K562 (cell line): ENCODE data around the gene PHACTR2. TPM values are rescaled to one million over a fixed set of nuclear protein-coding genes. Genes with fewer than 3 reads are reported as not detected.

ENCODE experiments used
- ATAC-seq: fragments of 200-7000 bp; cut with Tn5 transposase; 3 replicates; pipeline ENCODE4 v1.9.1; 2020; ENCODE audit warnings: moderate library complexity
- BruUV-seq: library from RNA; stranded (reverse); fragments of 400-500 nt; replicated peaks from 2 replicates; lab custom pipeline; 2021; lab: Mats Ljungman, UMichigan
- CTCF ChIA-PET: fragments of 300-600 bp; formaldehyde crosslinking; extraction: SDS; loops from one replicate; lab custom pipeline; 2021; ENCODE audit warnings: low intra/inter-chr PET ratio; lab: Yijun Ruan, JAX
- POLR2A ChIA-PET: fragments of 300-600, 350-650 bp; sonication (Branson Sonifier 250); formaldehyde crosslinking; extraction: SDS; loops from one replicate; lab custom pipeline; 2021; ENCODE audit warnings: antibody characterized with exemption, inconsistent platforms; lab: Yijun Ruan, JAX
- DNase-seq, 4 experiments: peaks; one replicate each; pipeline versions ENCODE4 v3.0.0 to v3.0.0-alpha.2; 2011 to 2018; ENCODE audit warnings: low spot score in 3 of 4, mixed read lengths in 3 of 4; ENCODE audit errors: extremely low read depth in 1 of 4
- FAIRE-seq: peaks from 2 replicates; lab custom pipeline; 2011; peaks lifted over from hg19 to GRCh38; lab: Jason Lieb, UNC
- H2AFZ ChIP-seq: 2 replicates; pipeline ENCODE4 v1.6.0; 2011; ENCODE audit warnings: low read depth, low read length, control low read depth, inconsistent platforms
- H3K27ac ChIP-seq: fragments of 200-600 bp; 3 replicates; pipeline ENCODE4 v1.8.0; 2011; ENCODE audit warnings: low read depth, mild to moderate bottlenecking, control low read depth, inconsistent platforms, low read length, moderate library complexity, mixed read lengths; ENCODE audit errors: extremely low read depth
- H3K27me3 ChIP-seq, 2 experiments: fragments of 300-600 bp in 1 of 2; 2 replicates in 1 of 2; 3 replicates in 1 of 2; pipeline versions ENCODE4 v1.6.0 to v1.8.0; 2011; ENCODE audit warnings: inconsistent platforms in 2 of 2, low read length in 2 of 2, mild to moderate bottlenecking in 1 of 2, mixed read lengths in 1 of 2, moderate library complexity in 1 of 2; ENCODE audit not compliant: control insufficient read depth in 2 of 2, insufficient read depth in 2 of 2
- H3K36me3 ChIP-seq: fragments of 300-600 bp; 3 replicates; pipeline ENCODE4 v1.8.0; 2011; ENCODE audit warnings: mild to moderate bottlenecking, low read length, inconsistent platforms; ENCODE audit not compliant: control insufficient read depth, insufficient read depth
- H3K4me1 ChIP-seq, 2 experiments: fragments of 200-600 bp in 1 of 2; replicated peaks in 1 of 2; 2 replicates in 1 of 2; 3 replicates in 1 of 2; pipeline versions ENCODE4 v1.5.1 to v1.8.0; 2011; ENCODE audit warnings: inconsistent platforms in 2 of 2, low read length in 2 of 2, mild to moderate bottlenecking in 1 of 2, mixed read lengths in 1 of 2, moderate library complexity in 1 of 2; ENCODE audit not compliant: control insufficient read depth in 2 of 2, insufficient read depth in 2 of 2
- H3K4me2 ChIP-seq: 2 replicates; pipeline ENCODE4 v1.6.1; 2011; ENCODE audit warnings: low read length, control low read depth, inconsistent platforms, mixed read lengths; ENCODE audit not compliant: insufficient read depth
- H3K4me3 ChIP-seq: fragments of 200-600 bp; sonication (generic), shearing (Covaris generic); 2 replicates; pipeline ENCODE4 v1.5.1; 2016; ENCODE audit warnings: control low read depth, inconsistent platforms
- H3K79me2 ChIP-seq: fragments of 200-600 bp; 3 replicates; pipeline ENCODE4 v1.8.0; 2011; ENCODE audit warnings: low read length, inconsistent platforms; ENCODE audit not compliant: control insufficient read depth, insufficient read depth
- H3K9ac ChIP-seq, 2 experiments: 2 replicates each; pipeline versions ENCODE4 v1.6.0 to v1.6.1; 2011; ENCODE audit warnings: low read depth in 2 of 2, low read length in 2 of 2, control low read depth in 1 of 2, inconsistent platforms in 1 of 2, mild to moderate bottlenecking in 1 of 2, mixed read lengths in 1 of 2; ENCODE audit not compliant: insufficient read depth in 1 of 2
- H3K9me1 ChIP-seq: one replicate; pipeline ENCODE4 v1.6.0; 2011; ENCODE audit warnings: inconsistent platforms, mild to moderate bottlenecking, low read length, moderate library complexity; ENCODE audit not compliant: control insufficient read depth, insufficient read depth
- H3K9me3 ChIP-seq: replicated peaks from 2 replicates; pipeline ENCODE4 v1.5.1; 2011; ENCODE audit warnings: low read depth, low read length, inconsistent platforms; ENCODE audit not compliant: control insufficient read depth, insufficient read depth
- H4K20me1 ChIP-seq: replicated peaks from 2 replicates; pipeline ENCODE4 v1.6.1; 2011; ENCODE audit warnings: low read length, inconsistent platforms, mixed read lengths; ENCODE audit not compliant: control insufficient read depth, insufficient read depth
- C11orf30 ChIP-seq: fragments of 450-650 bp; IDR thresholded peaks from 2 replicates; pipeline ENCODE4 v1.6.1; 2016; ENCODE audit warnings: low read depth, mild to moderate bottlenecking
- MTF1 ChIP-seq: fragments of 250-450 bp; sonication (Bioruptor Pico); IDR thresholded peaks from 2 replicates; pipeline ENCODE4 v1.9.0; 2021; ENCODE audit warnings: moderate library complexity, mild to moderate bottlenecking, inconsistent platforms, borderline replicate concordance
- SOX6 ChIP-seq: fragments of 450-650 bp; IDR thresholded peaks from 2 replicates; pipeline ENCODE4 v1.6.1; 2014; ENCODE audit warnings: mild to moderate bottlenecking
- STAT5B ChIP-seq: fragments of 250-450 bp; sonication (Bioruptor Pico); IDR thresholded peaks from 2 replicates; pipeline ENCODE4 v1.8.0; 2021; ENCODE audit warnings: mild to moderate bottlenecking, inconsistent platforms
- ZNF316 ChIP-seq: fragments of 450-650 bp; IDR thresholded peaks from 2 replicates; pipeline ENCODE4 v1.6.1; 2016
- ZNF57 ChIP-seq: fragments of 450-650 bp; formaldehyde crosslinking; IDR thresholded peaks from 2 replicates; pipeline ENCODE4 v1.4.0; 2020; ENCODE audit warnings: mild to moderate bottlenecking, moderate library complexity
- WGBS: fragments of 100-300 bp; shearing (Covaris generic); methylation state at CpG from one replicate; pipeline ENCODE4 v1.1.6; 2016; ENCODE audit warnings: low coverage, mixed read lengths; ENCODE audit not compliant: insufficient coverage; ENCODE audit errors: missing lambda C conversion rate; 5-methylcytosine and 5-hydroxymethylcytosine counted together
- in situ Hi-C: fragments of 300-500 bp; cut with MboI; formaldehyde crosslinking; loops from 4 replicates; pipeline ENCODE4 v1.15.0; 2018; ENCODE audit warnings: inconsistent platforms, mixed read lengths
- intact Hi-C: fragments of 100-400 bp; cut with micrococcal nuclease; formaldehyde crosslinking; loops from 2 replicates; pipeline ENCODE4 v1.14.2; 2022
- polyA plus RNA-seq, 8 experiments: library from polyadenylated mRNA; depleted of rRNA in 4 of 8; stranded (reverse) in 5 of 8; unstranded in 3 of 8; fragments of >200 nt; fragmentation: Nextera tagmentation in 2 of 8; fragmentation: Illumina TruSeq in 1 of 8; extraction: Ambion mirVana in 2 of 8; extraction: Trizol in 1 of 8; gene quantifications; 2 replicates each; pipeline versions ENCODE4 v1.2.1 to v1.2.3, GENCODE V29; 2011 to 2014; ENCODE audit warnings: inconsistent platforms in 1 of 8, missing spikeins in 1 of 8
- total RNA-seq, 7 experiments: library from RNA; depleted of rRNA in 6 of 7; stranded (reverse); fragments of >200 nt in 6 of 7; fragmentation: Illumina TruSeq in 2 of 7; extraction: Trizol in 2 of 7; gene quantifications; 2 replicates each; pipeline versions ENCODE4 v1.2.1 to v1.2.3, GENCODE V29; 2011 to 2021; ENCODE audit warnings: low replicate concordance in 1 of 7
- TF ChIP-seq, protein P1 (sequence below): sonication (generic); formaldehyde crosslinking; IDR thresholded peaks from 2 replicates; pipeline ENCODE4 v1.4.0; 2020; ENCODE audit warnings: mild to moderate bottlenecking, missing genetic modification reagents

The PHACTR2 gene
- total and polyA plus RNA-seq, 9 of the 15 experiments (the other 6 are each of a cell fraction or from before 2014, with no cell fraction given) = 5.3 to 52.5 (median 22.9) TPM

DNA sequence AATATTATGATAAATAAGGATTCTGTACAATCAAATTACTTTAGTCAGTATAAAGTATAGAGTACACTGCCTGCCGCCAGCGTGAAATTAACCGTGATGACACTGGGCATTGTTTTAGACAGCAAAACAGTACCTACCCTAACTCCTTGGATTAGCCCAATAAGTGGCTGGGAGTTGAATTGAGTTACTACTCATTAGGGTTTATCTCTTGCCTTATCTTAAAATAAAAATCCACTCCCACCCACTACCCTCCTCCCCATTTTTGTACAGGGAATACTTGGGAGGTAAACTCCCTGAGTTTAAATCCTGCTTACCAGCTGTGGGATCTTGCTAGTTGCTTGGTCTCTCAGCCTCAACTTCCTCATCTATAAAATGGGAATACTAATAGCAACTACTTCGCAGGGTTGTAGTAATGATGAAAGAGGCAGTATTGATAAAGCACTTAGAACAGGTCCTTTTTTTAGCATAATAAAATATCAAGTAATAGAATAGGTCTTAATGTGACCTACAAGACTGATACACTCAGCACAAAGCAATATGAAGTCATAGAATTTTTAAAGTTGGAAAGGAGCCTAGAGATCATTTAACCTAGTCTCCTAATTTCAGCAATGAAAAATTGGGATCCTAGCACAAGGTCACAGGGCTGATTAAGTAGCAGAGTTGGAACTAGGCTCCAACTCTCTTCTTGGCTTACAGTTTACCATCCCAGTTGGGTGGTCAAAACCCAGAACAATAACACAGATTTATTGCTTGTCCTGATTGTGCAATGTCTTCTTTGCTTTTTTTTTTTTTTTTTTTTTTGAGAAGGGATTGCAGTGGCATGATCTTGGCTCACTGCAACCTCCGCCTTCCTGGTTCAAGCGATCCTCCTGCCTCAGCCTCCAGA, 23.8 kb downstream of the PHACTR2 start (continued):
- TF ChIP-seq, protein P1, sequence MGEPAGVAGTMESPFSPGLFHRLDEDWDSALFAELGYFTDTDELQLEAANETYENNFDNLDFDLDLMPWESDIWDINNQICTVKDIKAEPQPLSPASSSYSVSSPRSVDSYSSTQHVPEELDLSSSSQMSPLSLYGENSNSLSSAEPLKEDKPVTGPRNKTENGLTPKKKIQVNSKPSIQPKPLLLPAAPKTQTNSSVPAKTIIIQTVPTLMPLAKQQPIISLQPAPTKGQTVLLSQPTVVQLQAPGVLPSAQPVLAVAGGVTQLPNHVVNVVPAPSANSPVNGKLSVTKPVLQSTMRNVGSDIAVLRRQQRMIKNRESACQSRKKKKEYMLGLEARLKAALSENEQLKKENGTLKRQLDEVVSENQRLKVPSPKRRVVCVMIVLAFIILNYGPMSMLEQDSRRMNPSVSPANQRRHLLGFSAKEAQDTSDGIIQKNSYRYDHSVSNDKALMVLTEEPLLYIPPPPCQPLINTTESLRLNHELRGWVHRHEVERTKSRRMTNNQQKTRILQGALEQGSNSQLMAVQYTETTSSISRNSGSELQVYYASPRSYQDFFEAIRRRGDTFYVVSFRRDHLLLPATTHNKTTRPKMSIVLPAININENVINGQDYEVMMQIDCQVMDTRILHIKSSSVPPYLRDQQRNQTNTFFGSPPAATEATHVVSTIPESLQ (CRISPR knock-in tag) = no peak
- TF ChIP-seq STAT5B (CRISPR knock-in tag) (no peak), MTF1 (CRISPR knock-in tag) (no peak), ZNF57 (no peak), SOX6 (no peak)

DNA sequence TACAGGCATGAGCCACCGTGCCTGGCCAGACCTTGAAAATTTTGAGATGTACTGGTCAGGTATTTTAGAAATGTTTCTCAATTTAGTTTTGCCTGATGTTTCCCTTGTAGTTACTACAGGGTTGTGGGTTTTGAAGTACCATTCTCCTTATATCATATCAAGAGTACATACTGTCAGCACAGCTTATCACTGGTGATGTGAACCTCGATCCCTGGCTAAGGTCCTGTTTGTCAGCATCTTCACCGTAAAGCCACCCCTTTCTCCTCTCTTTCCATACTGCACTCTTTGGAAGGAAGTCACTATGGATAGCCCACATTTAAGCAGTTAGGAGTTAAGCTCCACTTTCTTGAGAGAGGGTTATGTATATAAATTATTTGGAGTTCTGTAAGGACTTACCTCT, 27.8 kb downstream of the PHACTR2 start:
- H3K9me3 ChIP-seq = no peaks in the 10 kb centered on the region
- in situ Hi-C loops (no loop called here), intact Hi-C loops (no loop called here)
- no peaks in the 10 kb centered on the region for H3K27me3 ChIP-seq
- no peak for TF ChIP-seq ZNF316
- TF ChIP-seq C11orf30 = no peak
- H3K4me1 ChIP-seq = no peaks in the 10 kb centered on the region
- ChIA-PET POLR2A (interaction anchor here (0.7 to 1.6 kb wide), 3 partner anchors 9 to 68 kb away, joined by 4 to 6 read pairs (median 6); no protein-coding TSS in a partner anchor), CTCF (no interaction called here)
- FAIRE-seq = no peak
- H3K4me2 ChIP-seq = no peak overlapping the region
- H3K9ac ChIP-seq = no peak overlapping the region
- H4K20me1 ChIP-seq = no peaks in the 10 kb centered on the region
- H3K4me3 ChIP-seq = no peak overlapping the region
- BruUV-seq = no TSS peak
- no peaks in the 10 kb centered on the region for H3K79me2 ChIP-seq
- 76% methylated on average over 3 of the region's 3 CpGs for WGBS
- no peak for DNase-seq
- no peak for ATAC-seq
- no peak overlapping the region for H3K27ac ChIP-seq
- H2AFZ ChIP-seq = no peak overlapping the region
- no peaks in the 10 kb centered on the region for H3K9me1 ChIP-seq
- no peaks in the 10 kb centered on the region for H3K36me3 ChIP-seq
